SK-N-DZ (cell line): ENCODE data around the gene RNF141.

Experiments used
- DNase-seq: peaks from one replicate; pipeline ENCODE4 v3.0.0-alpha.2; 2015; ENCODE audit warnings: low spot score

RNF141 gene

DNA sequence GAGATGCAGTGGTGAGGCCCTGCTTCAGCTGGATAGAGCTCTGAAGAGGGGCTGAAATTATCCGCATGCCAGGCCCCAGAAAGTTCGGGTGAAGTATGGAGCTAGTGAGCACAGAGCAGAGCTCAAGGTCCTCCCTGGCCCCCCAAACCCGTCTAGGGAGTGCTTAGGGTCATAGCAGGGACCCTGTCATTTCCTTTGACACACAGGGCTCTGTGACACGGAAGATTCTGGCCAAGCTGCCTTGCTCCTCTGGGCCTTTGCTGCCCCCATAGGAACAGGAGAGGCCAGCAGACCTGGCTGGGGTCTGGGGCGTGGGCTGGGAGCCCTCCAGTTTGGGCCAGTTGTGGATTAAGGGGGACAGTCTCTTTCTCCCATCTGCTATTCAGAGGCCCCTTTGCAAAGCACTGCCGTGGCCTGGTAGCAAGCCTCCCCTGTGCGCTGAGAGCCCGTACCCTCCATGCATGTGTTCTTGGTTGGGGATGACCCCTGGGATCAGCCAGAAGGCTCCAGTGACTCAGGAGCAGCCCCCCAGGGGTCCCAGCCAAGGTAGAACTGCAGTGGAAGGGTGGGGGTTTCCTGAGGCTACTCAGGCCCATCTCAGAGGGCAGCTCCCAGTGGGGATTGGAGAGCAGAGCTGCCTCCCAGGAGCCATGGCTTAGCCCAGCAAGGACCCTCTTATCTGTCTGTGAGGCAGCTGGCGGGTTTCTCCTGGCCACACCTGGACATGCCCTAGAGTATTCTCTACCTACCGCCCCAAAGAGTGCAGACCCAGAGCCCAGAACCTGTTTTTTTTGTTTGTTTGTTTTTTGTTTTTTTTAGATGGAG lies 42.3 kb downstream of the RNF141 start:
- DNase-seq: no peak

DNA sequence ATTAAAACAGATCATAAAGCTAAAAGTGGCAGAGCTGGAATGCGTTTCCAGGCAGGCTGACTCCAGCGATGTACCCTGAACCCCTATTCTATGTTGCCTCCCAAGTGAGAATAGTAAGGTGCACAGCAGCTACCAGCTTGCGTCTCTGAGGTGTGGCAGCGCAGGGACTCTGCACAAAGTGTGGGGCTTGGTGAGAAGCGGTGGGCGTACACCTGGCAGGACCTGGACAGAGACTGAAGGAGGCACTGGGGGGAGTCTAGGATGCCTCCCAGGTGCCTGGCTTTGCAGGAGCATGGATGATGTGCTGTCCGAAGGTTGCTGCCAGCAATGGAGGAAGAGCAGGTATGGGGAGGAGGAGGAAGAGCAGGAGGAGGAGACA lies 43.0 kb downstream of the RNF141 start:
- no peak for DNase-seq

DNA sequence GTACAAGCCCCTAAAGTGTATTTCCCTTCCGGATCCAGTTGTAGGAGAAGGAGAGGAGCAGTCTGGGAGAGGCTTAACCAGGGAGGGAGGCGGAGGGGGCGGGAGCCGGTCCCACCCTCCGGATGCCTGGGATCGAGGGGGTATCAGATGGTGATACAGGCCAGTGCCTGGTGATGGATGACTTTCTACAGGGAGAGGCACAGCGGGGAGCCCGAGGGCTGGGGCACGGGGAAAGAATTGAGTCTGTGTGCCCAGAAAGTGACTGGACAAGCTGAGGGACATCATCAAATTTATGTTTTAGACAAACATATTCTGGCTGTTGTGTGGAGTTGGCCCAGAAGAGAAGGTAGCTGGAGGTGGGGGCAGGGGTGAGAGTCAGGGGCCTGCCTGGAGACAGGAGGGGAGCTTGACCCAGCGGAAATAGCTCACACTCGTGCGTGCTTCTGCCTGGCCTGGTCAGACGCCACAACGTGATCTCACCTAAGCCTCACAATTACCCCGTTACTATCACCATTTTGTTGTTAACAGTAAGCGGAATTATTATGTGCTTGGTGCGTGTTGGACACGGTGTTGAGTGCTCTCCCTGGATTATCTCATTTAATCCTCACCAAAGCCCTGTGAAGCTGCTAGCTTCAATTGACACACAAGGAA lies 43.5 kb downstream of the RNF141 start:
- no peak for DNase-seq

DNA sequence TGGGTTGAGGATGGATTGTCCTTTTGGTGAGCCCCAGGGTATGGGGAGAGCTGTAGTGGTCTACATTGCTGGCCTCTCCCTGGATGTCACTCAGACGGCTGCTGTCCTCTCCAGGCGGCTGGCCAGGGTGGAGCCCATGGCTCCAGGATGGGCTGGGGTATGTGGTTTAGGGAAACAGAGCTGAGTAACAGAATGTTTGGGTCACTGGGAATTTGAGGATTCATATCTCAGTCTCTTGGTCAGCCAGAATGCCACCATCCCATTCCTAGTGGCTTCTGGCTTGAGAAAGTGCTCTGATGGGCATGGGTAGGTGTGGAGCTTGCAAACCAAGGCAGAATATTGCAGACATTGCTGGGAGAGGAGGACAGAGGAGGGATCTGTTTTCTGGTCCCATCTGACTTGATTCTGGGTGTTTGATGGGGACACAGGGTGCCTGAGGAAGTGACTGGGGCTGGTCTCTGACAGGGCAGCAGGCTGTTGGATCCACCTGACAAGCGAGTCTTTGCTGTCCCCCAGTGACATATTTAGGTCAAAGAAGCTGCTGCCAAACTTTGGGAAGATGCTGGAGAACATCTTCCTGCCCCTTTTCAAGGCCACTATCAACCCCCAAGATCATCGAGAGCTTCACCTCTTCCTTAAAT lies 44.6 kb downstream of the RNF141 start:
- DNase-seq: no peak

DNA sequence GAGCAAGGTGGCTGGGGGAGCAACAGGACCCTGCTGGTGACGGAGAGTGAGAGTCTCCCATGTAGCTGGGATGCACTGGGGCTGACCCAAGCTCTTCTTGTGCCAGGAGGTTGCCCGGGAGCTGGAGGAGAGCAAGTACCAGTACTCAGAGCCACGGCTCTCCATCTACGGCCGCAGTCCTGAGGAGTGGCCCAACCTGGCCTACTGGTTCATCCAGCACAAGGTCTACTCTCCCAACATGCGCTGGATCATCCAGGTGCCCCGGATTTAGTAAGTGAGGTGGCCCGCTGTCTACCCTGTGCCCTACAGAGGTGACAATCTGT lies 45.6 kb downstream of the RNF141 start:
- DNase-seq: no peak

DNA sequence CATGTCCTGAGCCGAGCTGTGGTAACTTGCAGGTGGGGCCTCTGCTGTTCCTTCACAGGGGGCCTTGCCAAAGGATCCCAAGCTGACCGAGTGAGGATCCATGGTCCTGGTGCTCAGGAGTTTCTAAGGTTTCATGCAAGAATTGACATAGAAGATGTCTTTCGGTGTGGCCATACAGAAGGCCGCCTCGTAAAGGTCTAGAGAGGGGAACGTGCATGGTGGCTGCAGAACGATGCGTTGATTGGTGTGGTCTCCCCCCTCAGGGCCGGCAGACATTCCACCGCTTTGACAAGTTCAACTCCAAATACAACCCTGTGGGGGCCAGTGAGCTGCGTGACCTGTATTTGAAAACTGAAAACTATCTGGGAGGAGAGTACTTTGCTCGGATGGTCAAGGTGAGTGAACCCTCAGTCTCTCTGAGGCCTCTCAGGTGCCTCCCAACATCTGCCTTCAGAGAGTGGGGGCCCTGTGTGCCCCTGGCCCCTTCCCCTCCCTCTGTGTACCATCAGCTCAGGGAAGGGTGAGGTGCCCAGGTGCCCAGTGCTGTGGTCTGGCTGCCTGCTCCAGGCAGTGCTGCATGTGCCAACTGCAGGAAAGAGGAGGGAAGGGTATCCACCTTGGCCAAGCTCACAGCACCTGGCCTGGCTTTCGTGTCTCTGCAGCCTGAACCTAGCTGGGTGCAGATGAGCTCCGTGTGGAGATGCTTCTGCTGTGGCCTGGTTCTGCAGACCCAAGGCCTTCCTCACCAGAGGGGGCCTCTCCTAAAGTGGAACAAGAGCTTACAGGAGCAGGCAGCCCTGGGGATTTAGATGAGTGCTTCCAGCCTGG lies 46.1 kb downstream of the RNF141 start:
- no peak for DNase-seq

DNA sequence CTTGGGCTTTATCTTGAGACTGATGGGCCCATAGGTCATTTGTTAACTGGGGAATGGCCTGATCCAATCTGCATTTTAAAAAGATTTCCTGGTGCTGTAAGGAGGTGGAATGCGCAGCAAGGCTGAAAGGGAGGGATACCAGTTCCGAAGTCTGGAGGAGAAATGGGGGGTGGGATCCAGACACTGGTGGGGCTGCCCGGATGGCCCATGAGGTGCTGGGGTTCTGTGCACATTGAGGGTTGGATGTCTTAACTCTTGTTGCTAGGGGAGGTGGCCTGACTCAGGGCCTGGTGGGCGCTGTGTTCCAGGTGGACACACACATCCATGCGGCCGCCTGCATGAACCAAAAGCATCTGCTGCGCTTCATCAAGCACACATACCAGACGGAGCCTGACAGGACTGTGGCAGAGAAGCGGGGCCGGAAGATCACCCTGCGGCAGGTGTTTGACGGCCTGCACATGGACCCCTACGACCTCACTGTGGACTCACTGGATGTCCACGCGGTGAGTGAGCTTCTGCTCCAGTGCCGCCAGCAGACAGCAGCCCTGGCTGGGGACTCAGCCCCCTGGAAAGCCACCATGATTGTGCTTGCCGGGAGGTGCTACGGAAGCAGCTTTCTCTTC lies 47.8 kb downstream of the RNF141 start:
- DNase-seq: peak; percentile 64

DNA sequence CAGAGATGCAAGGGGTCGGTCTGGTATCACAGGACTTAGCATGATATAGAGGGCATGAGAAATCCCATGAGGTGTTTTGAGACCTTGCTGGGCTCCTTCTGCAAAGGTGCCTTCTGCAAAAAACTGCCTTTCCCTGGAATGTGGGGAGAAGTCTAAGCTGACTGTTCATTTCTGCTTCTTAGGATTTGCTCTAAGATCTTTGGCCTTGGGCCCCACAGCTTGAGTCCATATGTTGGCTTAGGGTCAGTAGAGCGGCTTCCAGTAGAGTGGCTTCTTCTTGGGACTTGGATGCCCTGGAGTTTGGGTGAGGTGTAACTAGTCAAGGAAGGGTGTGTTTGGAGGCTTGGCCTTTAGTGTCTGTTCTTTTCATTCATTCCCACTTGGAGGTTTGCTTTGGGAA lies 48.9 kb downstream of the RNF141 start:
- no peak for DNase-seq

DNA sequence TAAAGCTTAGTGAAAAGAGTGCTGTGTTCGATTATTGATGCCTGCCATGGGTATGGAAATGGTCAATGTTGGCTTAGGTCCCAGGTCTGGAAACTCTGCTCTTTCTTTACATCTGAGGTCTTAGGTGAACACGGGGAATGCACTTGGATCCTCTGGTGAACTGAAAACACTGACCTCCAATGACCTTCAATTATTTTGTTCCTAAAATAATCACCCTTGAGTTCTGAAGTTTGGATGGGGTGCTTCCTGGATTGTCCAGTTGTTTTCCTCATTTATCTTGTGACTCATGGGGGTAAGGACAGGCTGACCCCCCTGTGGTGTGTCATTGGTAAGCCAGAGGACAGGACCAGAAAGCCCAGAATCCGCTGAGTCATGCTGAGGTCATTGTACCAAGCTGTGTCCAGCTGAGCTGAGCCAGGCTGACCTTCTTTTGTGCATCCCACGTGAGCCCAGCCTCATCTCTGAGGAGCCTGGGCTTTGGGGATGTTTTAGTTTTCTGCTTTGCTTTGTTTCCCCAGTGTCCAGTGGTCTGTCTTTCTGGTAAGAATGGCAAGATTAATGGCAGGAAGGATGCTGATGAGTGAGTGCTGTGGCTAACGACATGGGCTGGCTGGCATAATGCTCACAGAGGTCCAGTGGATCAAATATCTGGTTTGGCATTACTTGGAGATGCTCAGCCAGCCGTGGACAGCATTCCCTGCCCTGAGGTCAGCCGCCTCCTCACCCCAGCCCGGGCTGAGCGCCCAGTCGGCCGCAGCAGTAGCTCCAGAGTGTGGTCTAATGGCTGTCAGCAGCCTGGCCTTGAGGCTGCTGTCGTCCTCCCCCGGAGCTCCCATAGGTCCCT lies 50.4 kb downstream of the RNF141 start:
- no peak for DNase-seq

DNA sequence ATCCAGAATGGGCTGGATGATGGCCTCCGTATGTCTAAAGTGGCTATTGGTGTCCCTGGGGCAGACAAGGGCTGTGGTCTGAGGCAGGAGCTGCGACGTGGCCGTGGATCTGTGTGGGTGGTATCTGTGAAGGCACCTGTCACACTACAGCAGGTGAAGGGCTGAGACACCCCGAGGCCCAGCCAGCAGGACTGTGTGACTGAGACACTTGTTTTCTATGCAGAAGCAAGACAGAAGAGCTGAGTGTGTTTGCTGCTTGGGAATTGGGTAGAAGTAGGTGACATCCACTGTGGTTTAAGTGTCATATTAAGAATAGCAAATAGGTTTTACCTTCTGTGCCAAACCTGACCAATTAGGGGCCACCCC lies 51.0 kb downstream of the RNF141 start:
- no peak for DNase-seq

DNA sequence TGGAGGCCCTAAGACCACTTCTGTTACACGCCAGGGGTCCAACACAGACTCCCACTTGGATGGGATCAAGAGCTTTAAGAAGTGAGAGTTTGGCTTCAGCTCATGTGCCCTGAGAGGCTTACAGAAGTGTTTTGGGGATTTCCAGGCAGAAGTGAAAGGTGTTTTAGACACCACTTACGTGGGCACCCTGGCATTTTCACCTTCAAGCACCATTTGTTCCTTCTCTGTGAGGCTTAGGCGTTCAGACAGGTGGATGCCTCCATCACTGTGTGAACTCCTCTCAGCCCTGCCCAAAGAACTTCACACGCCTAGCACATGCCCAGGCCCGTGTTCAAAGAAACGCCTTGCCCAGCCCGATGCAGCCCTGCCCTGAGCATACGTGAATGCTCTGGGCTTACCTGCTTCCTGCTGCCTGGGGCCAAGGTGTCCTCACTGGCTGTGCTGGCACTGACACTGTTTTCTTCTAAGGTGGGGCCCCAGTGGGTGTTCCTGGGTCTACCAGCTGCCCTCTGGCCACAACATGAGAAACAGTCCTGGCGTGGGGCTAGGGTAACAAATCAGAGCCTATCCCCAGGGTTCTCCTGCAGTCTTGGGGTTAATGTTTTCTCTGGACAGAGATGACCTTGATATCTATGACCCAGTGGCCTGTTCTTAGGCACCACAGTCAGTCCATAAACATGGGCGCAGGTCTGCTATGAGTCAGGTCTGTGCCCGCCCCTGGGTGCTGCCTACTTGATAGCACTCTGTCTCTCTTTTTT lies 51.9 kb downstream of the RNF141 start:
- no peak for DNase-seq

DNA sequence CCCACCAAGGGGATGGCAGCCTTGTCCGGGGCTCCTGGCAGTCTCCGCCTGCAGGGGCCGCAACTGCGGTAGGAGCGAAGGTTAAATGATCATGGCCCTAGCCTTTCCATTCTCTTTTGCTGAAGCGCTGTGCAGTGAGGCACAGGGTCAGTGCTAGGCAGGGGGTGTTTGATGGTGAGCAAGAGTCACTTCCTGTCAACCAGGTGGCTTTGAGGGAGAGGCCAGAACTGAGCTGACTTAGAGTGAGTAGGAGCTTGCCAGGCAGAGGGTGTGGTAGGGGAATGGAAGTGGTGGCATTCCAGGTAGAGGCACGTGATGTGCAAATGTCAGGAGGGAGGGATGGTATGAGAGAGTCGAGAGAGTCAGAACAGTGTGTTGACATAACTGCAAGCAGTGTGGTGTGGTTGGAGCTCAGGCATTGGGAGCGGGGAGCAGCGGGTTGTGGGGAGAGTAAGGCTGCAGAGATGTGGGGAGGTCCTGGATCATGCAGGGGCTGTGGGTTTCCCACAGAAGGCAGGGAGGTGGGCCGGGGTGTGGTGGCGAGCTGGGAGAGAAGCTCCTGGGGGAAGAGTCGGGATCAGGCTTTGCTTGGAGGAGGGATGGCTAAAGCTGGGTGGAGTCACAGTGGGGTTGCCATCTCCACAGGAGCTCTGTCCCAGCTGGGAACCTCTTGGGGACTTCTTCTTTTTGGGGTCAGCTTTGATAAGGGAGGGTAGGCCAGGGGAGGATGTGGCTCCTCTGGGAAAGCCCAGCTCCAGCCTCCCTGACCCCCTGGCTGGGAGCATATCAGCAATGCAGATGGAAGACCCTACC lies 52.7 kb downstream of the RNF141 start:
- DNase-seq: no peak

DNA sequence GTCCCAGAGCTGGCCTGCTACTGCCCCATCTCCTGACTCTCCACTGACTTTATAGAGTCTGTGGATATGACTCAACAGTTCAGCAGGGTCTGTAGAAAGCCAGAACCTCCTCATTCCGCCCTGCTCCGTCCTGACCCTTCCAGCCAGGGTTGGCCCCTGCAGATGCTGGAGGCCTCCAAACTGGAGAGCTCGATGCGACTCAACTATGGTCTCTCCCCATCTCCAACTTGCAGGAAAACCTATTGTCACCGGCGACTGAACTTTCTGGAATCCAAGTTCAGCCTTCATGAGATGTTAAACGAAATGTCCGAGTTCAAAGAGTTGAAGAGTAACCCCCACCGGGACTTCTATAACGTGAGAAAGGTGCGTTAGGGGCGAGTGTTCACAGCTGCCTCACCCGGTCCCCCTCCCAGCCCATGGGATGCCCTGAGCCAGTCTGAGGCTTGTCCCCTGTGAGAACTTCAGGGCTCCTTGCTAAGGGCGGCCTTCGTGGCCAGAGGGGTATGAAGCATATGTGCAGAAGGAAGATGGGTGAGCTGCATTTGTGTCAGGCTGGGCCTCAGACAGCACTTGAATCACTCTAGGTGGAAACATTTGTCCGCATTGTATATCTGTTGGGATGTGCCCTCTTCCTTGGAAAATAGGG lies 53.9 kb downstream of the RNF141 start:
- no peak for DNase-seq

DNA sequence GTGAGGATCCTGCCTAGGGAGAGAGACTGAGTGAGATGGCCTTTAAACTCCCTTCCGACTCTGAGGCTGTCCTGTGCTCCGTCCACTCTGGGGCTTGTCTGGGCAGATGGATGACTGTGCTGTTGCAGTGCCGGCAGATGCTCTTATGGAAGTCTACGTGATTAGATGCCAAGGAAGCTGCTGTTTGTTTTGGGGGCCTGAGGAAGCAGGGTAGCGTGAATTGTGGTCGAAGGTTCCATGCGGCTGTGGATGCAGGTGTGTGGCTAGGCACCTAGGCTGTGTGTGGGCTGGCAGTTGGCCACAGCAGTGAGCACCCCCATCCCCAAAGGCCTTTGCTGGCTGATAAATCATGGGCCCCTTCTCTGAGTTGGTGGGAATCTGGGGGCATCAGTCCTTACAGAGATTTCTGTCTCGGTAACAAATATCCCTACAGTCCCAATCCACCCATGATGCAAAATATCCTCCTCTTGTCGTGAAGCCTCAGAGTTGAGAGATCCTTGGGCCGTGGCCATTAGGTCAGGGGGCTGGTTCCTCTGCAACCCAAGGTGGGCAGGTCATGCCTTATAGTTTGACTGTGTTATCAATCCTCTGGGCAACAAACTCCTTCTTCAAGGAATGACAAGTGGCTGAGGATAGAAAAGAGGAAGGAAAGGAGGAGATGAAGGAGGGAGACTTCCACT lies 54.7 kb downstream of the RNF141 start:
- DNase-seq: no peak

DNA sequence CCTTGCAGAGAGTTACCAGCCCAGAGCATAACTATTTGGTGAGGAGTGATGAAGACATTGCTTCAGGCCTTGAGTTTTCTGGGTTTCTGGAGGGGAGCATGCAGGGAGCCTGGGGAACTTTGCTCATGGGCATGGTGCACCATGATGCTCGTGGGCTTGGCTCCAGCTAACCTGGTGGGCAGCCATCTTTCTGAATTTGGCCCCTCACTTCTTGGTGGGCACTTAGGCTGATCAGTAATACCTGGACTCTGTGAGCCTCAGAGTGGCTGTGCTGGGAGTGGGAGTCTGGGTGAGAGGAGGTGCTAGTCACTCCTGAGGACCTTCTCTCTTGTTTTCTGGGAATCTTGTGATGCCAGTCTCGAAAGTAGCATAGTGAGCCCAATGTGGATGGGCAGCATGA lies 55.3 kb downstream of the RNF141 start:
- no peak for DNase-seq

DNA sequence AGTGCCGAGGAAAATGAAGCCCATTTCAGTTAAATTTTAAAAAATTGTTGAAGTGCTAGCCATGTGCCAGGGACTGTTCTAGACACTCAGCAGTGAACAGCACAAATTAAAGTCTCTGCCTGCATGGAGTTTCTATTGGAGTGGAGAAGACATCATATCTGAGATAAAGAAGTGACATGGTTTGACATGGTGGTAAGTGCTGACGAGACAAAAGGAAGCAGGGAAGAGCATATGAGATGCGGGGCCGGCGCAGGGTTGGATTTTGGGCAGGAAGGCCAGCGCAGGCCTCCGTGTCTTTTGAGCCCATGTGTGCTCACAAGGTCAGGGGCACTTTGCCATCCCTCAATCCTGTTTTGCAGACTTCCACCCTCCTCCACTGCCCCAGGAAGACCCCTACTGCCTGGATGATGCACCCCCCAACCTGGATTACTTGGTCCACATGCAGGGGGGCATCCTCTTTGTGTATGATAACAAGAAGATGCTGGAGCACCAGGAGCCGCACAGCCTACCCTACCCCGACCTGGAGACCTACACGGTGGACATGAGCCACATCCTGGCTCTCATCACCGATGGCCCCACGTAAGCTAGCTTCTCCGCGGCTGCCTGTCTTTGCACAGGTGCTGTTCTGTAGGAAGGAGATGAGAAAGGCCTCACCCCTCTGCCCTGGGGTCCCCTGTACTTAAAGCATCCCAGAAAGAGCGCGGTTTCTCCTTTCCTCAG lies 56.4 kb downstream of the RNF141 start:
- DNase-seq: no peak

DNA sequence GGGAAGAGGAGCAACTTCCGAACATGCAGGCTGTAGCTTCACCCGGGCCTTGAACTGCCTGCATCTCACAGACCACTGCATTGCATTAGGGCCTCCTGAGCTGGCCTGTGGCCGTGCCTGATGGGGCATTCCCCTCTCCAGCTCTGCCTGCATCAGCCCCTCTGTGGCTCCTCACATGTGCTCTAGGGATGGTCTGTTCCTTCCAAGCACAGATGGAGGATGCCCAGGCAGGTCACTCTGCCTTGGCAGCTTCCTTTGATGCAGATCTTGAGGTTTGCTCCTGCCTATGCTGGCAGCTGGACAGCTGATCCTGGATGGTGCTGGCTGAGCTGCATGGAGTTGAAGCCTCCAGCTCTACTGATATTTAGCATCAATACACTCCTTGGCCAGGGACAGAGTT lies 57.4 kb downstream of the RNF141 start:
- no peak for DNase-seq
